Measurements from ENCODE around the gene C11orf68. TPM values are rescaled to one million over a fixed set of nuclear protein-coding genes. Genes with fewer than 3 reads are reported as not detected.

Gene C11orf68
- total RNA-seq, 3 donors from 2014 or later (not counting 1 experiment from before 2014, with no cell fraction given): 19.9 to 28.3 (median 20.7) TPM

DNA sequence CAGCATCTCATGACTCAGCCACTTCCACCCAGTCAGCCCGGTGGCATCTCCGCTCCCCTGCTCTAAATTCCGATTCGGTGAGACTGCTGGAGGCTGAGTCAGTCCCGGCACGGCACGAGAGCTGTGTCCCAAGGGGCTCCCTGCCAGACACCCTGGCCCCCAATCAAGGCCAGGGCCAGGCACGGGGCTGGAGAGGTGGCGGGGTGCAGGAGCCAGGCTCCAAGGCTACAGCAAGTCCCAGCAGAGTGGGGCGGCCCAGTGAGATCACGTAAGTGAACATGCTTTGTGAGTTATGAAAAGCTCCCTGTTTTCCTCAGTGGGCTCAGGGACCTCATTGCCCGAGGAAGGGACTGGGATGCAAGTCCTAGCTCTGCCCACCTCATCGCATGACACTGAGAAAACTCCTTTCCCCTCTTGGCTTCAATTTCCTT lies 3.0 kb downstream of the C11orf68 start:
- intact Hi-C loops (cut with micrococcal nuclease): loop anchor here (5.0 kb wide), 1 partner anchor 59 kb away; the partner anchor contains the start of gene CFL1
- Histone ChIP-seq H3K36me3 (ENCODE audit: control insufficient read depth, insufficient read depth, low read length) (peaks cover 8% of the 10 kb centered on the region), H3K4me3 (ENCODE audit: low read length) (no peak overlapping the region), H3K9me3 (ENCODE audit: control insufficient read depth, insufficient read depth, low read length) (no peaks in the 10 kb centered on the region), H3K27ac (ENCODE audit: low read length) (no peak overlapping the region), H3K27me3 (ENCODE audit: control insufficient read depth, insufficient read depth, low read length) (no peaks in the 10 kb centered on the region), H3K4me1 (ENCODE audit: control insufficient read depth, insufficient read depth, low read length) (peaks cover 47% of the 10 kb centered on the region)
- Mint-ChIP-seq H3K4me3 (no peak overlapping the region), H3K27me3 (ENCODE audit: low read depth in 2 of 2) (no peaks in the 10 kb centered on the region), H3K9me3 (no peaks in the 10 kb centered on the region), H3K36me3 (no peaks in the 10 kb centered on the region), H3K27ac (no peak overlapping the region), H3K4me1 (peaks cover 24 to 41% of the 10 kb centered on the region in 2 donors)
- ATAC-seq (no peak), DNase-seq (no peak)
- TF ChIP-seq, protein P1, sequence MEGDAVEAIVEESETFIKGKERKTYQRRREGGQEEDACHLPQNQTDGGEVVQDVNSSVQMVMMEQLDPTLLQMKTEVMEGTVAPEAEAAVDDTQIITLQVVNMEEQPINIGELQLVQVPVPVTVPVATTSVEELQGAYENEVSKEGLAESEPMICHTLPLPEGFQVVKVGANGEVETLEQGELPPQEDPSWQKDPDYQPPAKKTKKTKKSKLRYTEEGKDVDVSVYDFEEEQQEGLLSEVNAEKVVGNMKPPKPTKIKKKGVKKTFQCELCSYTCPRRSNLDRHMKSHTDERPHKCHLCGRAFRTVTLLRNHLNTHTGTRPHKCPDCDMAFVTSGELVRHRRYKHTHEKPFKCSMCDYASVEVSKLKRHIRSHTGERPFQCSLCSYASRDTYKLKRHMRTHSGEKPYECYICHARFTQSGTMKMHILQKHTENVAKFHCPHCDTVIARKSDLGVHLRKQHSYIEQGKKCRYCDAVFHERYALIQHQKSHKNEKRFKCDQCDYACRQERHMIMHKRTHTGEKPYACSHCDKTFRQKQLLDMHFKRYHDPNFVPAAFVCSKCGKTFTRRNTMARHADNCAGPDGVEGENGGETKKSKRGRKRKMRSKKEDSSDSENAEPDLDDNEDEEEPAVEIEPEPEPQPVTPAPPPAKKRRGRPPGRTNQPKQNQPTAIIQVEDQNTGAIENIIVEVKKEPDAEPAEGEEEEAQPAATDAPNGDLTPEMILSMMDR (IDR thresholded peaks at IDR 0.05): no peak
- WGBS (ENCODE audit: insufficient coverage): 54% methylated on average over 13 of the region's 13 CpGs

DNA sequence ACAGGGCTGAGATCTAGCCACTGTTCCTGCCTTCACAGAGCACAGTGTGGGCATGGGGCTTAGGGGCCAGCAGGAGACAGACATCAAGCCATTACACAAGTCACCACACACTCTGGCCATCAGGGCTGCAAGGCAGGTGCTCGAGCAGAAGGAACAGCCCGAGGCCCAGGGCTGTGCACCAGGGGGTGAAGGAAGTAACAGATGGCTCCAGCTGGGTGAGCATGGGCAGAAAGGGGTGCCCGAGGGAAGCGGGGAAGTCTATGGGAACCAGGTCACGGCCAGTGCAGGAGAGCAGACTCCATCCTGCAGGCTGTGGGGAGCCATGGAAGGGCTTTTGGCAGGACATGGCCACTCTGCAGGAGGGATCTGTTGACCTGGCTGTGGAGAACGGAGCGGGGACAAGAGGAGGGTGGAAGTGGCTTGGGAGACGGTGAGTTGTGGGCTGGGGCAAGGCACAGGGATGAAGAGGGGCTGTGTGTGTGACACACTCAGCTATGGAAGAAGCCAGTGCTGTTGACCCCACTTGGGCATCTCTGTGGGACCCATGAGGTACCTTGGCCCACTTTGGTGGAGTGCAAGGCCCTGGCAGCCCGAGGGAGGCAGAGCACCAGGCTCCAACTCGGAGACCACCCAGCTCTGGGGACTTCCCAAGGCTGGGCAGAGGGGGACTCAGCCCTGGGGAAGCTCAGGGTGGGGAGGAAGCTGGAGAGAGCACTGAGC lies 3.6 kb downstream of the C11orf68 start:
- no peaks in the 10 kb centered on the region for H3K9me3 ChIP-seq (ENCODE audit: control insufficient read depth, insufficient read depth, low read length)
- Mint-ChIP-seq H3K27ac (peak overlapping the region; percentile 43 to 65), H3K4me1 (peaks cover 18 to 36% of the 10 kb centered on the region in 2 donors), H3K27me3 (ENCODE audit: low read depth in 2 of 2) (no peaks in the 10 kb centered on the region), H3K36me3 (no peaks in the 10 kb centered on the region), H3K9me3 (no peaks in the 10 kb centered on the region), H3K4me3 (no peak overlapping the region)
- DNase-seq (no peak), ATAC-seq (no peak)
- H3K4me3 ChIP-seq (ENCODE audit: low read length): no peak overlapping the region
- TF ChIP-seq, protein P1 (IDR thresholded peaks at IDR 0.05): no peak
- H3K27me3 ChIP-seq (ENCODE audit: control insufficient read depth, insufficient read depth, low read length): no peaks in the 10 kb centered on the region
- intact Hi-C loops (cut with micrococcal nuclease): loop anchor here (5.0 kb wide), 1 partner anchor 58 kb away; the partner anchor contains the start of gene CFL1
- H3K4me1 ChIP-seq (ENCODE audit: control insufficient read depth, insufficient read depth, low read length): peaks cover 41% of the 10 kb centered on the region
- WGBS (ENCODE audit: insufficient coverage): 66% methylated on average over 10 of the region's 10 CpGs
- H3K36me3 ChIP-seq (ENCODE audit: control insufficient read depth, insufficient read depth, low read length): peaks cover 3% of the 10 kb centered on the region
- H3K27ac ChIP-seq (ENCODE audit: low read length): no peak overlapping the region

DNA sequence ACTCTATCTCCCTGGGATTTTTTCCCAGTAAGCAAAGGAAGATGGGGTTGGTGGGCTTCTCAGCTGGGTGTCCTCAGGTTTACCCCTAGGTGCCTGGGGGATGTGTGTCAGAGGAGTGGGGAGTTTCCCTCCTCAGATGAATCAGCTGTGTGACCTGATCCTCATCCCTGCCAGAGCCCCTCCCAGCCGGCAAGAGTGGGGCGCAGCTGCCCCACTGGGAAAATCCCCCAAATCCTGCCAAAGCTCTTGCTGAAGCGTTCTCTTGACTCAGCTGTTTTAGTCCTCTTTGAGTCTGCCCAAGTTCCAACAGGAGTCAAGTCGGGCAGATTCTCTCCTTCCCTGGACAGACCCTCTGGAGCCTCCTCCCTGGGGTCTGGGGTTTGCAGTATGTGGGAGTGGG lies 6.0 kb downstream of the C11orf68 start:
- no peak overlapping the region for H3K27ac ChIP-seq (ENCODE audit: low read length)
- H3K4me3 ChIP-seq (ENCODE audit: low read length): no peak overlapping the region
- H3K27me3 ChIP-seq (ENCODE audit: control insufficient read depth, insufficient read depth, low read length): no peaks in the 10 kb centered on the region
- H3K9me3 ChIP-seq (ENCODE audit: control insufficient read depth, insufficient read depth, low read length): no peaks in the 10 kb centered on the region
- Mint-ChIP-seq H3K27ac (no peak overlapping the region), H3K36me3 (no peaks in the 10 kb centered on the region), H3K27me3 (ENCODE audit: low read depth in 2 of 2) (peaks cover 0 to 2% of the 10 kb centered on the region in 2 donors), H3K4me3 (no peak overlapping the region), H3K9me3 (no peaks in the 10 kb centered on the region), H3K4me1 (peaks cover 15 to 30% of the 10 kb centered on the region in 2 donors)
- DNase-seq (no peak), ATAC-seq (no peak)
- 78% methylated on average over 4 of the region's 4 CpGs for WGBS (ENCODE audit: insufficient coverage)
- peaks cover 3% of the 10 kb centered on the region for H3K36me3 ChIP-seq (ENCODE audit: control insufficient read depth, insufficient read depth, low read length)
- TF ChIP-seq, protein P1 (IDR thresholded peaks at IDR 0.05): no peak
- intact Hi-C loops (cut with micrococcal nuclease): no loop called here
- H3K4me1 ChIP-seq (ENCODE audit: control insufficient read depth, insufficient read depth, low read length): peaks cover 30% of the 10 kb centered on the region
